Stimulated activated CD8-positive, alpha-beta memory T cell treated with anti-CD3 and anti-CD28 coated beads, Interleukin-15, amount 100 ng/mL, for 1 hour (primary cell): ENCODE data around the gene FGF7.
"Not testable (repeated sequence)": the region's sequence is repeated elsewhere in the genome, so short reads cannot be mapped to it uniquely, and the experiment has no call there.

Experiments
- DNase-seq: peaks from one replicate; pipeline ENCODE4 v3.0.0-alpha.2; 2020; ENCODE audit warnings: low read depth

FGF7 gene

GRCh38 chr15:49438962-49439631, 16.1 kb downstream of the FGF7 start:
- DNase-seq: no peak

GRCh38 chr15:49439678-49440395, 16.8 kb downstream of the FGF7 start:
- no peak for DNase-seq

- no peak for DNase-seq
Measured at GRCh38 chr15:49441356-49441755, 18.3 kb downstream of the FGF7 start.

GRCh38 chr15:49441816-49442215, 18.8 kb downstream of the FGF7 start:
- DNase-seq: no peak

GRCh38 chr15:49452595-49452994, 29.6 kb downstream of the FGF7 start:
- no peak for DNase-seq

- no peak for DNase-seq
Measured at GRCh38 chr15:49456166-49456565, 33.1 kb downstream of the FGF7 start.

GRCh38 chr15:49458145-49458544, 35.1 kb downstream of the FGF7 start:
- DNase-seq: no peak

- DNase-seq: no peak
Measured at GRCh38 chr15:49460411-49460941, 37.4 kb downstream of the FGF7 start.

GRCh38 chr15:49462232-49462844, 39.3 kb downstream of the FGF7 start:
- DNase-seq: no peak

GRCh38 chr15:49464522-49464921, 41.5 kb downstream of the FGF7 start:
- no peak for DNase-seq

GRCh38 chr15:49466119-49466518, 43.1 kb downstream of the FGF7 start:
- no peak for DNase-seq

- no peak for DNase-seq
Measured at GRCh38 chr15:49467746-49468480, 44.9 kb downstream of the FGF7 start.

- DNase-seq: no peak
Measured at GRCh38 chr15:49468481-49468839, 45.4 kb downstream of the FGF7 start.

- DNase-seq: not testable (repeated sequence)
Measured at GRCh38 chr15:49471248-49471647, 48.2 kb downstream of the FGF7 start.

GRCh38 chr15:49471733-49472132, 48.7 kb downstream of the FGF7 start:
- no peak for DNase-seq

- DNase-seq: no peak
Measured at GRCh38 chr15:49472338-49472737, 49.3 kb downstream of the FGF7 start.

GRCh38 chr15:49473031-49473430, 50.0 kb downstream of the FGF7 start:
- no peak for DNase-seq

- DNase-seq: not testable (repeated sequence)
Measured at GRCh38 chr15:49478021-49478420, 55.0 kb downstream of the FGF7 start.

GRCh38 chr15:49478982-49479381, 55.9 kb downstream of the FGF7 start:
- DNase-seq: not testable (repeated sequence)

- DNase-seq: not testable (repeated sequence)
Measured at GRCh38 chr15:49485401-49485800, 62.4 kb downstream of the FGF7 start.

GRCh38 chr15:49490966-49491365, 67.9 kb downstream of the FGF7 start:
- DNase-seq: no peak

- DNase-seq: no peak
Measured at GRCh38 chr15:49492151-49492550, 69.1 kb downstream of the FGF7 start.
